H1 (cell line): ENCODE measurements around the gene SPINK9. TPM values are rescaled to one million over a fixed set of nuclear protein-coding genes. Genes with fewer than 3 reads are reported as not detected.

Experiments
- PHF8 ChIP-seq: fragments of 200-600 bp; sonication (generic); conservative IDR thresholded peaks from 2 replicates; pipeline ENCODE4 v1.7.1; 2012; ENCODE audit warnings: low read depth, mild to moderate bottlenecking, inconsistent platforms, low read length, moderate library complexity
- polyA plus RNA-seq, 7 experiments: library from polyadenylated mRNA; depleted of rRNA in 3 of 7; stranded (reverse) in 5 of 7; unstranded in 2 of 7; fragments of >200 nt in 5 of 7; fragments of 200-250 nt in 2 of 7; gene quantifications; 1 replicate in 5 of 7; 2 replicates in 1 of 7; 4 replicates in 1 of 7; pipeline versions ENCODE4 v1.2.1 to v1.2.3, GENCODE V29; 2011 to 2013; ENCODE audit warnings: missing spikeins in 2 of 7, mixed read lengths in 2 of 7
- total RNA-seq: library from RNA; stranded (reverse); fragmentation: NEBNext Ultra II Directional; extraction: Animal tissue kit (Norgen Biotek cat#: 25700); gene quantifications from 2 replicates; pipeline ENCODE4 v1.2.1, GENCODE V29; 2021
- TF ChIP-seq, protein P1 (sequence below): IDR thresholded peaks from 2 replicates; pipeline ENCODE4 v1.6.1; 2011; ENCODE audit warnings: low read depth, mild to moderate bottlenecking, low read length; ENCODE audit not compliant: insufficient read depth

SPINK9 gene
- total and polyA plus RNA-seq, 2 of the 8 experiments (the other 6 are each of a cell fraction or from before 2014, with no cell fraction given), result not detected

- TF ChIP-seq, protein P1, sequence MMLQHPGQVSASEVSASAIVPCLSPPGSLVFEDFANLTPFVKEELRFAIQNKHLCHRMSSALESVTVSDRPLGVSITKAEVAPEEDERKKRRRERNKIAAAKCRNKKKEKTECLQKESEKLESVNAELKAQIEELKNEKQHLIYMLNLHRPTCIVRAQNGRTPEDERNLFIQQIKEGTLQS, result no peak
- no peak for TF ChIP-seq PHF8
These were observed 49.0 kb downstream of the SPINK9 start (continued) for GRCh38 chr5:148384380-148384737.
